ENCODE results near the gene P2RX3.

P2RX3 gene

DNA sequence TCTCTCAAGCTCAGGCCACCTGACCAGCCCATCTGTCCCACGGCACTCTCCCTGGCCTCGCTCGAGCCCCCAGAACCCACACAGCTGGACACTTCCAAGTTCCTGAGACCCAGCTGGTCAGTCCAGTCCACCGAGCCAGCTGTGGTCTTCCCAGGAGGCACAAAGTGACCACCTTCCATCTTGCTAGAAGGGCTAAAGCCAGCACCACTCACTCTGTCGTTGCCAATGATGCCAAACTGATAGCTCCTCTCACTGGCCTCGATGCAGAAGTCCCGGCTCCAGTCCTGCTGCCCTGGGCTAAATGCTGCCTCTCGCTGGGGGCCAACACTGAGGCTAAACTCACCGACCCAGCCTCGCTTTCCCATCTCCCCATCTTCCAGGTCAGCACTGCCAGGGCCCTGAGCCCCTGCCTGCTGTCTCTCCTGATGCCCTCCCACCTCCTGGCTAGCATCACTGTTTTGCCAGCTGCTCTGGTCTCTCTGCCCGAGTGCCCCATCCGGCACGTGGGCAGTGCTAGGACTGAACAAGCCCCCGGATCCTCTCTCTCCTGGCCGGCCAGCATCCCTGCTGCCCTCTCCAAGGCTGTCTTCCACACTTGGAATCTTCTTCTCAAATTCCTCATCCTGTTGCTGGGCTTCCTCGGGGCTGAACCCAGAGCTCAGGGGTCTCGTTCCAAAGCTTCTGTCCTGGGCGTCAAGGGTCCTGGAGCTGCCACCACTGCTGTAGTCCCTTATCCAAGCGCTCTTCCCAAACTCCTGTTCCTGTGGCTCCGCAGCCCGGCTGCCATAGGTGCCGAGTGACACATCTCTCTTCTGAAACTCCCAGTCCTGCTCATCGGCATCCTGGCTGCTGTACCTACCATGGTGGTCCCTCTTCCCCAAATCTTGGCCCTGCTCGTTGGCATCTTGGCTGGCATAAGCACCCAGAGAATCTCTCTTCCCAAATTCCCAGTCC lies 28.8 kb upstream of the P2RX3 start:
- DNase-seq (ENCODE audit: low read depth in 1 of 2, low spot score in 1 of 2) = no peak

DNA sequence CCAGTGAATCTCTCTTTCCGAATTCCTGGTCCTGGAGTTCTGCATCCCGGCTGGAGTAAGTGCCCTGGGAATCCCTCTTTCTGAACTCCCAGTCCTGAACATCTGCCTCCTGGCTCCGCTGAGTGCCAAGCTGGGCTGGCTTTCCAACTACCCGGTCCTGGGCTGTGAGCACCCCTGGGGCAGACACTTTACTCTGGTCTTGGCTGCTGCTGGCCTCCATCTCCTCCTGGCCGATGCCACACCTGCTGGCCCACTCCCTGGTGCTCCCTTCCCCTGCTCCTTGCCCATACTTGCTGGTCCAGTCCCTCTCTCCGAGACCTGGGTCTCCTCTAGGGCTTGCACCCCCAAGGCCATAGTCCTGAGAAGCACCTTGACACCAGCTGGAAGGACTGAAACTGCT lies 28.1 kb upstream of the P2RX3 start:
- DNase-seq (ENCODE audit: low read depth in 1 of 2, low spot score in 1 of 2) = no peak

DNA sequence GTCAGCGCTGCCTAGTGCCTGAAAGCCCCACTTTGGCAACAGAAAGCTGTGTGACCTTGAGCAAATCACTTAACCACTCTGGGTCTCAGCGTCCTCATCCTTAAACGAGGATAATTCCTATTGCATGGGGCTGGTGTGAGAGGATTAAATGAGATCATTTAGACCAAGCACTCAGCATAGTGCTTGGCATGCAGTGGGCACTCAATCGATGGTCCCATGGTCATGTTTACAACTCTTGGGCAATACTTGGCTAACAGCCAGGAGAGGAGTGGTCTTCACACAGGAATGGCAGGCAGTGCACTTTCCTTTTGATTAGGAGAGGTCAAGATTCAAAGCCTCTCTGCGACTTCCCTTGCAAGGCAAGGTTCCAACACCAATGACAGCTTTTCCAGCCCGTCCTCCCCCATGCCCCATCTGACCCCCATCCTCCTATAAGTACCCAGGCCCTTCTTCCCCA lies 27.5 kb upstream of the P2RX3 start:
- no peak for DNase-seq (ENCODE audit: low read depth in 1 of 2, low spot score in 1 of 2)

DNA sequence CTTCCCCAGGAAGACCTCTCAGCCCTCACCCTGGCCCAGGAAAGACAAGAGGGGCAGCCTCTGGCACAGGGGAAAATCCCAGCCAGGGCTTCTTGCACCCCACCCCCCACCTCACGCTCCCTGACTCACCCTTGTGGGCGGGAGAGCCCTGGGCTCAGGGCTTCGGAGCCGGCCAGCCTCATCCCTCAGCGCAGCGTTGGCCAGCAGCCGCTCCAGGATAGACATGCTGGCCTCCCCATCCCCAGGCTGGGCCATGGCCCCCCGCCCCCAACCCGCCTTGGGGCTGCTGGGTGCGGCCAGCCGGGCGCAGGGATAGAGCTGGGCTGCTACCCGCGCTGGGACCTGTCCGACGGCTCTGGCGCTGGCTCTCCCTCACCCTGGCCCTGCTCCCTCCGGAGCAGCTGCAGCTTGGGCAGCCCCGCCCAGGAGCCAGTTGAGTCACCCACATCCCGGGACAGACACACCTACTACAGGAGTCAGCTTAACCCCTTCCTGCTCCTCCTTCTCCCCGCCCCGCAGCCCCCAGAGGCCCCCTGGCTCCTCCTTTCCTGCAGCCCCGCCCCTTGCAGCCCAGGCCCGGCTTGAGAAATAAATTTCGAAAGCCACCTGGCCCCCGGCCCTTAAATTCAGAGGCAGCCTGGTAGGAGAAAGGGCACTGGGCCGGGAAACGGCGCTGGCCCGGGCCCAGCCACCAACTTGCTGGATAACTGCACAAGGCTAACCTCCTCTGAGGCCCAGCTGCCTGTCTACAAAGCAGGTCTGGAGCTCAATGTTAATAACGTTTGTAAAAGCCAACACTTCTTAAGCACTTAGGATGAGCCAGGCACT lies 26.8 kb upstream of the P2RX3 start:
- DNase-seq (ENCODE audit: low read depth in 1 of 2, low spot score in 1 of 2) = peak in 1 of 2 donors; percentile 54

DNA sequence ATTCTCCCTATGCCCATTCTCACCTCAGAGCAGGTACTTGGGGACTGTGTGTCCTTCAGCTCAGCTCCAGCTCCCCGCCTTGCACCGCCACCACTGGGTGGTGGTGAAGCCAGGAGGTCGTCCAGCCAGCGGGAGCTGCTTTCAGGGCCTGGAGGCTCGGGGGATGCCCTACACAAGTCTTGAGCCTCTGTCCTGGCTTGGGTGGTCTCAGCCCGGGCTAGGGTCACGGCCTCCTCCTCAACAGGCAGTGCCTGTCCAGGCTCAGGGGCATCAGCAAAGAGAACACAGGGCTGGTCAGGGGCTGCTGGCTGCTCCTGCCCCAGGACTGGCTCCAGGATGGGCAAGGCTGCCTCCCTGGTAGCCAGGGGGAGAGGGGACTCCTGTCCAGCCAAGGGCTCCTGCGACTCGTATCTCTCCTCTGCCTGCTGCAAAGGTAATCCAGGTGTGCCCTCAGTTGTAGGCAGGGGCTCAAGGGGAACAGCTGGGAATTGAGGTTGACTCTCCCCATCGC lies 25.6 kb upstream of the P2RX3 start:
- DNase-seq (ENCODE audit: low read depth in 1 of 2, low spot score in 1 of 2) = no peak

DNA sequence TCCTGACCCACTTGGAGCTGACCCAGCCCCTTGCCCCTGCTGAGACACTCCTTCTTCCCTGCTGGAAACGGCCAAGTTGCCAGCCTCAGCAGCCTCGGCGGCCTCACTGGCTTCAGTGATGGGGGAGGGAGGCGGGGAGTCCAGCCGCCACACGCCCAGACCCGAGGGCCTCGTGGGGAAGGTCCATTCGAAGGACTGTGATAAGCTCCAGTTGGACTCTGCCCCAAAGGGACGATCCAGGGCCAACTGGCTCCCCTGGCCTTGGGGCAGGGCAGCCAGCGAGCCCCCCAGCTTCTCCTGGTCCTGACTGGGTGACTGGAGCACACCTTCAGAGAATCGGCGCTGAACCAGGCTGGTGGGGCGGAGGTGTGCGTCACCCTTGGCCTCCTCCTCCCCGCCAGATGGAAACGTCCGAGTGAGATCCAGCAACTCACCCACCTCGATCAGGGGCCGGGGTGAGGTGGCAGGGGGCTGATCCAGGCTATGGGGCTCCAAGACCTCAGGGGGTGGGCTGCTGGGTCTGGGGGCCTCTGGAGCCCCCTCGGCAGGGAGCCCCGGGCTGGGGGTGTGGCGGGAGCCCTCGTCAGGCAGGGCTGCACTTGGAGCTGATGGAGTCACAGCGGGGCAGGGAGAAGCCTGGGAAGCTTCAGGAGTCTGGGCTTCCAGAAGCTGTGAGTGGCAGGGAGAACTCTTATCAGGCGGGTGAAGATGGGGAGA lies 24.9 kb upstream of the P2RX3 start:
- DNase-seq (ENCODE audit: low read depth in 1 of 2, low spot score in 1 of 2) = no peak

DNA sequence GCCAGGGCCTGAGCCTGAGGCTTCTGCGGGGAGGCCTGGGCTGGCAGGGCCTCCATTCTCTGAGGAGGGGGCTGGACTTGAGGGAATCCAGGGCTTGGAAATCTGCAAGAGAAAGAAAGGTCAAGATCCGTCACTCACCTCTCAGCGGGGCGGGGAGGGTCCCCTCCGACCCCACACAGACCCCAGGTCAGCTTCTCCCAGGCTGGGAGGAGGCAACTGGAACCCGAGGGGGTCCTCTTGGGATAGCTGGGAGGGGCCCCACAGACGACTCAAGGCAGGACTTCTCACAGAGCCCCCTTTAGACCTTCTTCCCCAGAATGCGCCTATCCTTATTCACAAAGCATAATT lies 24.4 kb upstream of the P2RX3 start:
- DNase-seq (ENCODE audit: low read depth in 1 of 2, low spot score in 1 of 2) = no peak

DNA sequence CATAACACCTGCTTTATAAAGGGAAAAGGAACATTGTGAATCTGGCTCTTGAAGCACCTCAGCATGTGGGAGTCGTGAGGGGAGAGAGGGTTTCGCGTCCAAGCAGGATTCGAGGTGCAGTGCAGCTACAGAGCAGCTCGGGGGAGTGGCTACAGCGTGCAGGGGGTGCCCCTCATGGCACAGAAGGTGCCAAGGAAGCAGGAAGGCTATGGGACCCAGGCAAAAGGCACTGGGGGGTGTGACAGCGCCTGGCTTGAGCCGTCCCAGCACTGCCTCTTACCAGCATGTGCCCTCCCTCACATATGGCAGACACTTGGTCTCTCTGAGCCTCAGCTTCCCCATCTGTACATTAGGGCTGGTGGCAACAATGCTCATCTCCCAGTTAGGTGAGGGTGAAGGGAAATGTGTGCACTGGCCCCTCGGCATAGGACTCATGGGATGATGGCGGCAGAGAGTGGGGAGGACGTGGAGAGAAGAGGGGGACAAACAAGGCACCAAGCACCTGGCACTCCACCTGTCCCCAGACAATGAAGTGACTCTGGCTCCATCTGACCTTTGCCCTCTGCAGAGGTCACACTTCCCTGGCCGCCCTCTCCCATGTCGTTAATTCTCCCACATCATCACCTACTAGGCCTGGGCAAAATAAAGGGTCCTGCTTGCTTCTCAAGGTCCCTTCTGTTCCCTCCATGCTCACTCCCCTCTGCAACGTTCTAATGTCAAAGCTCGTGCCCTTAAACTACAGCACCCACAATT lies 23.8 kb upstream of the P2RX3 start:
- no peak for DNase-seq (ENCODE audit: low read depth in 1 of 2, low spot score in 1 of 2)

DNA sequence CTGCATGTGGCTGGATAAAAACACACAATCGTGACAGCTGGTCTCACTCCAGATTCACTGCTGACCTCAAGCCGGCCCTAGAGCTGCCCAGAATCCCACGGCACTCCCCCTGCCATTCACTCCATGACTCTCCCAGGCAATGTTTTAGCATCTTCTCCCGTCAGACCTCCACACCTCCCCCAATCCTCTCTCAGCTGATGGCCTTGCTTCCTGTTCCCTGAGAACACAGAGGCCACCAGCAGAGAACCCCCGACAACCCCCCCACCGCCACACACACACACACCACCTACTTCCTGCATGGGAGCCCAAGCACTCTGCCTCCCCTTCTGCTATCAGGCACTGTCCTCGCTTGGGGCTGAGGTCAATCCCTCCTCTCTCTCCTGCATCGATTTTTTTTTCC lies 22.7 kb upstream of the P2RX3 start:
- no peak for DNase-seq (ENCODE audit: low read depth in 1 of 2, low spot score in 1 of 2)

DNA sequence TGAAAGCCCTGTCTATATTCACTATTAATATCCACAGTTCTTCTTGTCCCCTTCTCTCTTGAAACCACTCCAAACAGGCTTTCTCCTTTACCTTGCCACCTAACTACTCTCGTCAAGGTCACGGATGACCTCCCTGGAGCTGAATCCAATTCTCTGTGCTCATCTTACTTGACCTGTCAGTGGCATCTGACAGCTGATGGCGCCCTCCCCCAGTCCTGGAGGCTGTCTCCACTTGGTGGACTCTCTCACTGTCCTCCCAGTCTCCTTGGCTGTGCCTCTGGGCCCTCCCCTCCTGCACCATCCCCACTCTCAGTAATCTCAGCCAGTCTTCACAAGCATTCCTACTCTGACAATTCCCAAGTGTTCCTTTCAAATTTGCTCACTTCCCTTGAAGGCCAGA lies 22.1 kb upstream of the P2RX3 start:
- DNase-seq (ENCODE audit: low read depth in 1 of 2, low spot score in 1 of 2) = no peak

DNA sequence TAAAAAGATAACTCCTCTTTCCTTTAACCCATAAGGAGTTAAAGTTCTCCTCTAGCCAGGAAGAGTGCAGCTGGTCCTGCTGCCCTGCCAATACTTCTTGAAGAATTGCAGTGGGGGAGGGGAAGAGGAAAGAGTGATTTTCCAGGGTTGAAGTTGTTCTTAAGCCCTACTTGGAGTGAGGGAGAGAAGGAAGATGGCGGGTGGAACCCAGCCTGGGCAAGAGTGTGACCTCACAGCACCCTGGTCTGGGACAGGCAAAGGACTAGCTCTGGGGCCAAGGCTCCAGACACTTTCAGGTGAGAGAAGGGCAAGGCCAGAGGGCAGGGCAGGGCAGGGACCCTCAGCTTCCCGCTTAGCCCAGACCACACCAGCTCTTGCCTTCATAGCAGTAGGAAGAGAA lies 20.0 kb upstream of the P2RX3 start:
- no peak for DNase-seq (ENCODE audit: low read depth in 1 of 2, low spot score in 1 of 2)

DNA sequence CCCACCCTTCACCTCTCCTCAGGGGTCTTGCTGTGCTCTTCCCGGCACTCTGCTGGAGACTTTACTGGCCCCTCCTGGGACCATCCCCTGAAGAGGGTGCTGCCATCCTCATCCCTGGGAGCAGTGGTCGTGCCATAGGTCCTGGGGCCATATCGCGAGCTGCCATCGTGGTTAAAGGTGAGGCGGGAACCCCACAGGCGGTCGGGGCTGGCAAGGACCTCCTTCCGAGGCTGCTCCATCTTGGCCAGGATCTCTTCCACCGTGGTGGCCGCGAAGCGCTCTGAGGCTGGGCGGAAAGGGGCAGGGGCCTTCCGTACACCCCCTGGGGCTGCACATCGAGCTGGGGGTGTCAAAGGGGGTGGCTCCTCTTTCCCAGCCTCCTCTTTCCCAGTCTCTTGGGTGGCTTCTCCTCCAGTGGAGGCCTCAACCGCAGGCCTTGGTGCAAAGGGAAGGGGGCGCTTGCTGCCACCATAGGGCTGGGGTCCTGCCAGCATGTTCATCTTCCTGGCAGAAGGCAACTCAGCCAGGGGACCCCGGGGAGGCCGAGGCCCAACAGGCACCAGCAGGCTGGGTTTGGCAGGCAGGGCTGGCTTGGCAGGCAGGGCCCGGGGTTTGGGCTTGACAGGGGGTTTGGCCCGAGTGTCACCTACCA lies 18.0 kb upstream of the P2RX3 start:
- DNase-seq (ENCODE audit: low read depth in 1 of 2, low spot score in 1 of 2) = no peak

DNA sequence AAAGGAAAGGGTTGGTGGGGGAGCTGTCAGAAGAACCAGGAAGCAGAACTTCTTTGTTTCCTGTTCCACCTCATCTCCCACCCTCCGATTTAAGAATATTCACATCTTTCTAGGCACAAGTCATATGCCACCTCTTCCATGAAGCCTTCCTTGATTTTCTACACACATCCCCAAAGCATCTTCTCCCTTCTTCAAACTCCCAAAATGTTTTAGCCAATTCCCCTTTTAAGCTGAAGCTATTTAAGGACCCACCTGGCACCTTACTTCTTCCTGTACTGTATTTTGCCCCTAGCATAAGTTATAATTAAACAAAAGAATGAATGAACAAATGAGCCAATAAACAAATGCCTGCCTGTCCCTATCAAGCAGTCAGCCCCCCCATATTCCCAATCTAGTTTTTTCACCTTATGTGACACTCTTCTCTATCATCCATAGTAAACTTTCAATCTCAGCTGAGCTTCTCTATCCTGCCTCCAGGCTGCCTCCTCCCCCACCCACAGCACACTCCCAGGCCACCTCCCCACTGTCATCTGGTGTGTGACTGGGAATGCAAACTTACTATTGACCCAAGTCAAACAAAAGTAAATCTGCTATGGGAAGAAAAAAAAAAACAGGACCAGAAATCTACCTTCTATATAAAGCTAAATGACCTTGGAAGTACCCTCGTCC lies 17.3 kb upstream of the P2RX3 start:
- DNase-seq (ENCODE audit: low read depth in 1 of 2, low spot score in 1 of 2) = no peak

DNA sequence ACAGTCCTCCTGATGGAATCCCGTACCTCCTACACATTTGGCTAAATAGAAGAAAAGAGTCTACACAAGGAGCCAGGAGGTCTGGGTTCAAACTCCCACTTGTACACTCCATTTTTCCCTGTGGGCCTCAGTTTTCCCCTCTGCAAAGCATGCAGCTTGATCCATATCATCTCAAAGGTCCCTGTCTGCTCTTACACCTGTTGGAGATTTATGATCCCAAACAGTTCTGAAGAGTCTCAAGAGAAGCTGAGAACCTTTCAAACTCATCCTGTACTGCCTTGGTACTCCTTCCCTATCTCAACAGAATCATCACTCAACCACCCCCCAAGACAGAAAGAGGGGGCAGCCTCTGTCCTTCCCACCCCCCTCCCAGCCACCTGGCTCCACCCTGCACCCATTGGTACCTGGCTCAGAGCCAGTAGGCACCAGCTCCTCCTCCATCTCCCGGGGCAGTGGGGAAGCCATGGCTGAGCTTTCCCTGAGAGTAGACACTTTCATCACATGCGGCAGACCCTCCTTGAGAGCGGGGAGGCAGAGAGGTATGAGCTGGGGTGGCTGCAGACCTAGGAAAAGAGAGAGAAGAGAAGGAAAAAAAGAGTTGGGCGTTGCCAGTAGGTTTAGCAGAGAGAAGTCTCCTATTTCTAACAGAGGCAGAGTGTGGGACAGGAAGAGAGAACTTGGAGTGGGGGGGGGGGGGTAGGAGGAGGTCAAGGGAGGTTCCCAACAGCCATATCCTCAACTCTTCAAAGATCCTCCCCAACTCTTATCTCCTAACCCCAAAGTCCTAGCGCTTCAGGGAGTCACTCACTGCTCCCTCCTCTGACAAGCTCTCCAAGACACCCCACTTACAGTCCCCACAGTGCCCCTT lies 16.5 kb upstream of the P2RX3 start:
- no peak for DNase-seq (ENCODE audit: low read depth in 1 of 2, low spot score in 1 of 2)

DNA sequence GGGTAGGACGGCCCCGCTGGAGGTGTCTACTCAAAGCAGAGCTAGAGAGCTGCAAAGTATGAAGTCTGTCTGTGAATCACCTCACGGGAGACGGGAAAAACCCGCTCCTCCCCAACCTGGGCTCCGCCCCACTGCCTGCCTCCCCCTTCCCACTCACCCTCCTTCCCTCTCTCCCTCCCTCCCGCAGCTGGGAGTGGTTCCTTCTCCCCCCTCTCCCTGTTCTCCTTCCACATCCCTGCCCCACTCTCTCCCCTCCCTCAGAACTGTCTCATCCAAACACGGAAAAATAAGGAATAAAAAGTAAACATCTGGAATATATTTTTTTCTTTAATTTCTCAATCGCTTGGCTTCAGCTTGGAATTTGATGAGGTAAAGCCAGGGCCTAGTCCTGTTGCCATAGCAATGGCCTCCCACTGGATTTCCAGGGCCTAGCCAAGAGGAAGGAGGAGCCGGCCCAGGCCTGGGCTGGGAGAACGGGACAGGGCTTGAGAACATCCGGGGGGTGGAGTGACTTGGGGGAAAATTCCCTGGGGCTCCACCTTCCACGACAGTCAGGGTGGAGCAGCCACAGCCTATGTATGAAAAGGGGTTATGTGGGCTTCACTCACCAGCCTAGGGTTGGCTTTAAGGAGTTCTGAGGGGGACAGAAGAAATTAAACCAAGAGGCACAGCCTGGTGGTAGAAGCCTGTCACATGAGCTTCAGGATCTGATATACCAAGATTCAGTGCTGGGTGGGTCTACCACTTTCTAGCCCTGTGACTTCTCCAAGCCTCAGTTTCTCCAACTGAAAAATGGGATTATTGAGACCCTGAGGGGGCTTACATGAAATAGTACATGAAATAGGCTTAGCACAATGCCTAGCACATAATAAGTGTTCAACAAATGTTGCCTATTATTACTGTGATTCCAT lies 15.6 kb upstream of the P2RX3 start:
- no peak for DNase-seq (ENCODE audit: low read depth in 1 of 2, low spot score in 1 of 2)

DNA sequence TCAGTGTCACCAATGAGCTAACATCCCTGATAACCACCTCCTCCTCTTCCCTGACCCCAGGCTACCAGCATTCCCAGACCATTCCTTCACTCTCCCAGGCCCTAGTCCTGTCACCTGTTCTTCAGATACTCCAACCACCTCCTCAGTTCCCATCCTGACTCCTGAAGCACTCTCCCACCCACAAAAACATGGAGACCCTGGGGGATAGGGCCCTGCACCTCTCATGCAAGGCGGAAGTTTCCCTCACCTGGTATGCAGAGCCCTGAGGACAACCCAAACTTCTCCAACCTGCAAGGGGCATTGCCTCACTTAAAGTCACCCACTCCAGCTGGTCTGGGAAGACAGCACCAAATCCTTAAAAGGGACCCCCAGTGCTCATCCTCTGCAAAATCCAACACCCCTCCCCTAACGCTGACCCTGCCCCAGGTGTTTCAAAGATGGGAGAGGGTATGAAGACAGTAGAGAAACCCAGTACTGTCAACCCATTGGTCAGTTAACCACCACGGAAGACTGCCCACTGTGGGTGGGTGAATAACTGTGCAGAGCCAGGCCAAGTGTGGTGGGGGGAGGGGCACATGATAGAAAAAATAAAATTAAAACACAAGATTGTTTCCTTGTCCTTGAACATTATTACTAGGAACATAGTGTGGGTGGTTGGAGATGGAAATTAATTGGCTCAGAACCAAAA lies 14.8 kb upstream of the P2RX3 start:
- no peak for DNase-seq (ENCODE audit: low read depth in 1 of 2, low spot score in 1 of 2)

DNA sequence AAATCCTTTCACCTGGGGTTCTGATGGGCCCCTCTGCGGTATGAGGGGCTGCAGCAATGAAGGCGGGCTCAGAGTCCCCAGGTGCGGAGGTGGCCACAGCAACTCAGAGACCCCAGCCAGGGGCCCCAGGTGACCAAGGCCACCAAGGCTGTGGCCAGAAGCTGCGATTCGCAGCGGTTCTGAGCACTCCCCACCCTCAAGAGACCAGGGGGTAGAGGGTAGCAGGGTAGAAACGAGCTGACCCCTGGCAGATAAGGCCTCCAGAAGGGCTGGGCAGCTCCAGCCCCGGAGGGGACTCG lies 14.3 kb upstream of the P2RX3 start:
- DNase-seq (ENCODE audit: low read depth in 1 of 2, low spot score in 1 of 2) = no peak

Measured in activated CD4-positive, alpha-beta T cell treated with anti-CD3 and anti-CD28 coated beads, Interleukin-2, amount 50 U/mL, for 24 hours (primary cell).